SU-DHL-6 (cell line): ENCODE data around the gene PRKN.

ENCODE experiments used
- H2AFZ ChIP-seq: fragments of 200-600 bp; sonication (generic); 2 replicates; pipeline ENCODE4 v1.6.1; 2014; ENCODE audit warnings: low read depth, mild to moderate bottlenecking, moderate library complexity, mixed read lengths, antibody characterized with exemption, low read length; ENCODE audit not compliant: severe bottlenecking
- H3F3A ChIP-seq: fragments of 200-600 bp; shearing (Covaris generic); 2 replicates; pipeline ENCODE4 v1.6.0; 2016; ENCODE audit warnings: antibody characterized with exemption, mild to moderate bottlenecking; ENCODE audit not compliant: insufficient read depth
- H3K27ac ChIP-seq: fragments of 200-600 bp; sonication (generic); 2 replicates; pipeline ENCODE4 v1.5.1; 2016; ENCODE audit warnings: low read depth, mild to moderate bottlenecking, low read length, moderate library complexity, mixed read lengths
- H3K27me3 ChIP-seq: fragments of 200-600 bp; sonication (generic), shearing (Covaris generic); 2 replicates; pipeline ENCODE4 v1.6.0; 2014; ENCODE audit warnings: mild to moderate bottlenecking, low read length
- H3K36me3 ChIP-seq: fragments of 200-600 bp; sonication (generic); 2 replicates; pipeline ENCODE4 v1.6.1; 2014; ENCODE audit warnings: mild to moderate bottlenecking, low read length, mixed read lengths
- H3K4me2 ChIP-seq: fragments of 300-600, 200-600 bp; shearing (Covaris generic), sonication (generic); 2 replicates; pipeline ENCODE4 v1.6.0; 2014; ENCODE audit warnings: low read length, low read depth, mild to moderate bottlenecking; ENCODE audit not compliant: poor library complexity, severe bottlenecking
- H3K4me3 ChIP-seq: fragments of 200-600 bp; sonication (generic); 2 replicates; pipeline ENCODE4 v1.5.1; 2014; ENCODE audit warnings: antibody characterized with exemption, low read length, mild to moderate bottlenecking, mixed read lengths; ENCODE audit not compliant: insufficient read depth, poor library complexity, severe bottlenecking
- H3K79me2 ChIP-seq: fragments of 200-600 bp; sonication (generic); 2 replicates; pipeline ENCODE4 v1.6.1; 2014; ENCODE audit warnings: mild to moderate bottlenecking, low read length, moderate library complexity; ENCODE audit not compliant: insufficient read depth
- H3K9ac ChIP-seq: fragments of 200-600 bp; sonication (generic); 2 replicates; pipeline ENCODE4 v1.7.0; 2014; ENCODE audit warnings: mild to moderate bottlenecking, low read length
- H3K9me2 ChIP-seq: fragments of 200-600 bp; sonication (generic); replicated peaks from 2 replicates; pipeline ENCODE4 v1.6.1; 2014; ENCODE audit warnings: low read length; ENCODE audit not compliant: insufficient read depth
- H3K9me3 ChIP-seq: fragments of 200-600 bp; sonication (generic); 2 replicates; pipeline ENCODE4 v1.6.1; 2014; ENCODE audit warnings: low read length, mixed read lengths; ENCODE audit not compliant: insufficient read depth
- H4K20me1 ChIP-seq: fragments of 200-600 bp; sonication (generic); 2 replicates; pipeline ENCODE4 v1.6.1; 2014; ENCODE audit warnings: low read depth, mild to moderate bottlenecking, antibody characterized with exemption, low read length, moderate library complexity, mixed read lengths
- CTCF ChIP-seq: fragments of 200-600 bp; sonication (generic); IDR thresholded peaks from one replicate; pipeline ENCODE4 v1.5.1; 2017; ENCODE audit warnings: antibody characterized with exemption, mild to moderate bottlenecking, low read length, moderate library complexity; ENCODE audit not compliant: insufficient read depth, poor library complexity, severe bottlenecking
- EZH2phosphoT487 ChIP-seq: fragments of 200-600 bp; sonication (generic), shearing (Covaris generic); conservative IDR thresholded peaks from 2 replicates; pipeline ENCODE4 v1.6.1; 2018; ENCODE audit warnings: mild to moderate bottlenecking, antibody characterized with exemption, low read length, moderate library complexity, mixed read lengths

The PRKN gene

GRCh38 chr6:161463071-161463470, 1264.5 kb downstream of the PRKN start:
- Histone ChIP-seq H4K20me1 (no peaks in the 10 kb centered on the region), H3K4me3 (no peak overlapping the region), H3K9me2 (no peaks in the 10 kb centered on the region)

GRCh38 chr6:161462148-161462547, 1265.4 kb downstream of the PRKN start:
- no peak overlapping the region for H3K9ac ChIP-seq
- no peak overlapping the region for H3K27ac ChIP-seq
- H4K20me1 ChIP-seq: no peaks in the 10 kb centered on the region
- no peaks in the 10 kb centered on the region for H3K9me2 ChIP-seq
- no peaks in the 10 kb centered on the region for H3K79me2 ChIP-seq
- H3K9me3 ChIP-seq: no peaks in the 10 kb centered on the region
- H3K4me2 ChIP-seq: no peak overlapping the region
- no peak for TF ChIP-seq EZH2phosphoT487
- no peak for TF ChIP-seq CTCF
- H3K4me3 ChIP-seq: no peak overlapping the region
- no peaks in the 10 kb centered on the region for H3F3A ChIP-seq
- no peak overlapping the region for H2AFZ ChIP-seq
- no peaks in the 10 kb centered on the region for H3K27me3 ChIP-seq
- H3K36me3 ChIP-seq: no peaks in the 10 kb centered on the region

More at GRCh38 chr6:161463071-161463470, 1264.5 kb downstream of the PRKN start:
- Histone ChIP-seq H3K4me2 (no peak overlapping the region), H3F3A (no peaks in the 10 kb centered on the region), H3K9me3 (no peaks in the 10 kb centered on the region), H3K79me2 (no peaks in the 10 kb centered on the region), H3K27me3 (no peaks in the 10 kb centered on the region), H2AFZ (no peak overlapping the region), H3K36me3 (no peaks in the 10 kb centered on the region), H3K9ac (no peak overlapping the region), H3K27ac (no peak overlapping the region)
- TF ChIP-seq EZH2phosphoT487 (no peak), CTCF (no peak)

- TF ChIP-seq CTCF: no peak
- TF ChIP-seq EZH2phosphoT487: no peak
- Histone ChIP-seq H2AFZ (no peak overlapping the region), H4K20me1 (no peaks in the 10 kb centered on the region), H3K9me3 (no peaks in the 10 kb centered on the region), H3K27ac (no peak overlapping the region), H3K9ac (no peak overlapping the region), H3K4me3 (no peak overlapping the region), H3K4me2 (no peak overlapping the region), H3K27me3 (no peaks in the 10 kb centered on the region), H3K36me3 (no peaks in the 10 kb centered on the region), H3K79me2 (no peaks in the 10 kb centered on the region), H3K9me2 (no peaks in the 10 kb centered on the region), H3F3A (no peaks in the 10 kb centered on the region)
These were observed 1268.5 kb downstream of the PRKN start for GRCh38 chr6:161459008-161459615.
